Panc1 (cell line): ENCODE data around the gene OSTF1. TPM values are rescaled to one million over a fixed set of nuclear protein-coding genes. Genes with fewer than 3 reads are reported as not detected.

Source experiments
- ATAC-seq: fragments of 200-7000 bp; cut with Tn5 transposase; 2 replicates; pipeline ENCODE4 v1.9.1; 2020; ENCODE audit warnings: mild to moderate bottlenecking, moderate library complexity
- BruUV-seq: library from RNA; stranded (reverse); fragments of 400-500 nt; replicated peaks from 2 replicates; lab custom pipeline; 2021; lab: Mats Ljungman, UMichigan
- CTCF ChIA-PET: fragments of 300-600 bp; sonication (Branson Sonifier 250); formaldehyde crosslinking; loops from one replicate; lab custom pipeline; 2022; ENCODE audit warnings: antibody characterized with exemption; lab: Charles Lee
- POLR2A ChIA-PET: fragments of 300-600 bp; sonication (Branson Sonifier 250); formaldehyde crosslinking; loops from one replicate; lab custom pipeline; 2022; ENCODE audit warnings: antibody characterized with exemption; lab: Charles Lee
- DNase-seq: peaks from one replicate; pipeline ENCODE4 v3.0.0-alpha.2; 2010; ENCODE audit warnings: low read depth, low spot score
- H3K27ac ChIP-seq: 2 replicates; pipeline ENCODE4 v1.5.1; 2011; ENCODE audit warnings: mild to moderate bottlenecking, low read length, inconsistent platforms
- H3K27me3 ChIP-seq: fragments of 200-500 bp; sonication (Bioruptor generic); 2 replicates; pipeline ENCODE4 v1.6.0; 2014; ENCODE audit warnings: low read length, inconsistent platforms; ENCODE audit not compliant: control insufficient read depth, insufficient read depth
- H3K36me3 ChIP-seq: fragments of 200-500 bp; sonication (Bioruptor generic); 2 replicates; pipeline ENCODE4 v1.5.1; 2014; ENCODE audit warnings: inconsistent platforms, mild to moderate bottlenecking, low read length, moderate library complexity; ENCODE audit not compliant: control insufficient read depth, insufficient read depth
- H3K4me1 ChIP-seq: 2 replicates; pipeline ENCODE4 v1.5.1; 2011; ENCODE audit warnings: inconsistent platforms, mild to moderate bottlenecking, low read length, moderate library complexity; ENCODE audit not compliant: control insufficient read depth, insufficient read depth
- H3K4me3 ChIP-seq, 2 experiments: 2 replicates each; pipeline ENCODE4 v1.5.1; 2011 to 2012; ENCODE audit warnings: low read depth in 2 of 2, low read length in 2 of 2, mild to moderate bottlenecking in 2 of 2, inconsistent platforms in 1 of 2, moderate library complexity in 1 of 2
- H3K9me3 ChIP-seq: fragments of 200-500 bp; sonication (Bioruptor generic); 2 replicates; pipeline ENCODE4 v1.5.1; 2014; ENCODE audit warnings: low read depth, mild to moderate bottlenecking, inconsistent platforms, low read length, moderate library complexity; ENCODE audit not compliant: control insufficient read depth, insufficient read depth
- POLR2AphosphoS5 ChIP-seq: IDR thresholded peaks from 2 replicates; pipeline ENCODE4 v1.6.1; 2012; ENCODE audit warnings: mild to moderate bottlenecking, low read depth, low read length, moderate library complexity
- SIN3A ChIP-seq: IDR thresholded peaks from 2 replicates; pipeline ENCODE4 v1.6.1; 2012; ENCODE audit warnings: low read depth, mild to moderate bottlenecking, low read length, moderate library complexity, borderline replicate concordance; ENCODE audit not compliant: insufficient read depth
- TCF7L2 ChIP-seq: IDR thresholded peaks from 2 replicates; pipeline ENCODE4 v1.6.1; 2011; ENCODE audit warnings: mild to moderate bottlenecking, low read depth, low read length, inconsistent platforms
- in situ Hi-C: cut with HindIII; loops from 2 replicates; pipeline ENCODE4 v1.10.0; 2016; ENCODE audit warnings: low sequenced_read_pairs, low pct_unique_long_range_greater_than_20kb
- intact Hi-C: fragments of 100-400 bp; cut with micrococcal nuclease; formaldehyde crosslinking; loops from one replicate; pipeline ENCODE4 v1.10.0; 2022; ENCODE audit not compliant: unreplicated experiment
- total RNA-seq: library from RNA; stranded (reverse); gene quantifications from one replicate; pipeline ENCODE4 v1.2.1, GENCODE V29; 2021; ENCODE audit not compliant: unreplicated experiment
- TF ChIP-seq, protein P1 (sequence below), 2 experiments: IDR thresholded peaks; 2 replicates each; pipeline ENCODE4 v1.6.1; 2011 to 2012; ENCODE audit warnings: low read depth in 2 of 2, control low read depth in 1 of 2, low read length in 1 of 2, mild to moderate bottlenecking in 1 of 2, moderate library complexity in 1 of 2; ENCODE audit not compliant: insufficient read depth in 1 of 2
- TF ChIP-seq, protein P2 (sequence below): fragments of 450-650 bp; IDR thresholded peaks from 2 replicates; pipeline ENCODE4 v1.5.1; 2017; ENCODE audit warnings: mild to moderate bottlenecking

OSTF1 gene
- total RNA-seq, 1 experiment from 2014 or later: 24.6 TPM

DNA sequence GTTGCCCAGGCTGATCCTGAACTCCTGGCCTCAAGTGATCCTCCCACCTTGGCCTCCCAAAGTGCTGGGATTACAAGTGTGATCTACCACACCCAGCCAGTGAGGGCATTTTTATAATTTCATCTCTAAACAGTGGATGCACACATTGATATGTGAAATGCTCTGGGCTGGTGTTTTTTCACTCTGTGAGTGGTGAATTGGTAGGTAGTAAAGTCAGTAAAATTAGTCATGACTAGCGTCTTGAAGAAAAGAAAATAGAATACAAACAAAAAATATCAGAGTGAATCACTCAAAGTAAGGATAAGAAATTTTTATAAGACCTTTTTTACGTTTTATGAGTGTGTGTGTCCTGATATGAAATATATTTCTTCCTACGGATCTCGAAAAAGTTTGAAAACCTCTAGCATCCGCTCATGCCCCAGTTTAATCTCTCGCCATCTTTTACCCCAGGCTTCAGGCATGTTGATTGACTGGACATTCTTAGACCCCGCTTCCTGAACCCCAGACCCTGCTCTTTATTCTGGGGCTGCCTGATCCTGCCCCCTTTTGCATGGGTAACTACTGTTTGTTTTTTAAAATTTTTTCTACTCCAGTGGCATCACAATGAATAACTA, 14.0 kb downstream of the OSTF1 start:
- ChIA-PET CTCF (no interaction called here), POLR2A (no interaction called here)
- intact Hi-C loops (no loop called here), in situ Hi-C loops (no loop called here)
- ATAC-seq (no peak), DNase-seq (no peak)
- H3K27ac ChIP-seq: no peak overlapping the region
- no peaks in the 10 kb centered on the region for H3K9me3 ChIP-seq
- H3K27me3 ChIP-seq: no peaks in the 10 kb centered on the region
- H3K36me3 ChIP-seq: no peaks in the 10 kb centered on the region
- BruUV-seq: no TSS peak
- no peaks in the 10 kb centered on the region for H3K4me1 ChIP-seq
- no peak overlapping the region for H3K4me3 ChIP-seq
- no peak for TF ChIP-seq SIN3A
- no peak for TF ChIP-seq POLR2AphosphoS5
- TF ChIP-seq, protein P1, sequence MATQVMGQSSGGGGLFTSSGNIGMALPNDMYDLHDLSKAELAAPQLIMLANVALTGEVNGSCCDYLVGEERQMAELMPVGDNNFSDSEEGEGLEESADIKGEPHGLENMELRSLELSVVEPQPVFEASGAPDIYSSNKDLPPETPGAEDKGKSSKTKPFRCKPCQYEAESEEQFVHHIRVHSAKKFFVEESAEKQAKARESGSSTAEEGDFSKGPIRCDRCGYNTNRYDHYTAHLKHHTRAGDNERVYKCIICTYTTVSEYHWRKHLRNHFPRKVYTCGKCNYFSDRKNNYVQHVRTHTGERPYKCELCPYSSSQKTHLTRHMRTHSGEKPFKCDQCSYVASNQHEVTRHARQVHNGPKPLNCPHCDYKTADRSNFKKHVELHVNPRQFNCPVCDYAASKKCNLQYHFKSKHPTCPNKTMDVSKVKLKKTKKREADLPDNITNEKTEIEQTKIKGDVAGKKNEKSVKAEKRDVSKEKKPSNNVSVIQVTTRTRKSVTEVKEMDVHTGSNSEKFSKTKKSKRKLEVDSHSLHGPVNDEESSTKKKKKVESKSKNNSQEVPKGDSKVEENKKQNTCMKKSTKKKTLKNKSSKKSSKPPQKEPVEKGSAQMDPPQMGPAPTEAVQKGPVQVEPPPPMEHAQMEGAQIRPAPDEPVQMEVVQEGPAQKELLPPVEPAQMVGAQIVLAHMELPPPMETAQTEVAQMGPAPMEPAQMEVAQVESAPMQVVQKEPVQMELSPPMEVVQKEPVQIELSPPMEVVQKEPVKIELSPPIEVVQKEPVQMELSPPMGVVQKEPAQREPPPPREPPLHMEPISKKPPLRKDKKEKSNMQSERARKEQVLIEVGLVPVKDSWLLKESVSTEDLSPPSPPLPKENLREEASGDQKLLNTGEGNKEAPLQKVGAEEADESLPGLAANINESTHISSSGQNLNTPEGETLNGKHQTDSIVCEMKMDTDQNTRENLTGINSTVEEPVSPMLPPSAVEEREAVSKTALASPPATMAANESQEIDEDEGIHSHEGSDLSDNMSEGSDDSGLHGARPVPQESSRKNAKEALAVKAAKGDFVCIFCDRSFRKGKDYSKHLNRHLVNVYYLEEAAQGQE (IDR thresholded peaks at IDR 0.05; ENCODE audit: insufficient read depth in 1 of 2, low read depth in 2 of 2, low read length in 1 of 2): no peak
- TF ChIP-seq, protein P2, sequence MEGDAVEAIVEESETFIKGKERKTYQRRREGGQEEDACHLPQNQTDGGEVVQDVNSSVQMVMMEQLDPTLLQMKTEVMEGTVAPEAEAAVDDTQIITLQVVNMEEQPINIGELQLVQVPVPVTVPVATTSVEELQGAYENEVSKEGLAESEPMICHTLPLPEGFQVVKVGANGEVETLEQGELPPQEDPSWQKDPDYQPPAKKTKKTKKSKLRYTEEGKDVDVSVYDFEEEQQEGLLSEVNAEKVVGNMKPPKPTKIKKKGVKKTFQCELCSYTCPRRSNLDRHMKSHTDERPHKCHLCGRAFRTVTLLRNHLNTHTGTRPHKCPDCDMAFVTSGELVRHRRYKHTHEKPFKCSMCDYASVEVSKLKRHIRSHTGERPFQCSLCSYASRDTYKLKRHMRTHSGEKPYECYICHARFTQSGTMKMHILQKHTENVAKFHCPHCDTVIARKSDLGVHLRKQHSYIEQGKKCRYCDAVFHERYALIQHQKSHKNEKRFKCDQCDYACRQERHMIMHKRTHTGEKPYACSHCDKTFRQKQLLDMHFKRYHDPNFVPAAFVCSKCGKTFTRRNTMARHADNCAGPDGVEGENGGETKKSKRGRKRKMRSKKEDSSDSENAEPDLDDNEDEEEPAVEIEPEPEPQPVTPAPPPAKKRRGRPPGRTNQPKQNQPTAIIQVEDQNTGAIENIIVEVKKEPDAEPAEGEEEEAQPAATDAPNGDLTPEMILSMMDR: no peak
- TF ChIP-seq TCF7L2: no peak

DNA sequence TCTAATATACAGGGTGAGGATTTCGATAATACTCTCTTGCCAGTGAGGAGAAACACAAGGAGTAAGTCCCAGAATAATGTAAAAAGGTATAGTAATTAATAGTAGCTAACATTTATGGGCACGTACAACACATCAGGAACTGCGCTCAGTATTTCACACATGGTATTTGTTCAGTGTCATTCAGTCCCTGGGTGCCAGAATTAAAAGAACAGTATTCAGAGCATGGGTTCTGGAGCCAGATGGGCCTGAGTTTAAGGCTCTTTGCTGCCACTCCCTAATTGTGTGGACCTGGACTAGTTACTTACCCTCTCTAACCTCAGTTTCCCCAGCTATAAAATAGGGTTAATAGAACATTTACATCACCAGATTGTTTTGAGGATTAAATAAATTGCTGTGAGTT, 16.3 kb downstream of the OSTF1 start:
- Histone ChIP-seq H3K36me3 (no peaks in the 10 kb centered on the region), H3K27me3 (no peaks in the 10 kb centered on the region), H3K4me1 (no peaks in the 10 kb centered on the region), H3K9me3 (no peaks in the 10 kb centered on the region), H3K4me3 (no peak overlapping the region), H3K27ac (no peak overlapping the region)
- no peak for TF ChIP-seq POLR2AphosphoS5
- TF ChIP-seq SIN3A: no peak
- TF ChIP-seq, protein P2: no peak
- no peak for TF ChIP-seq TCF7L2
- TF ChIP-seq, protein P1 (IDR thresholded peaks at IDR 0.05; ENCODE audit: insufficient read depth in 1 of 2, low read depth in 2 of 2, low read length in 1 of 2): no peak
- ChIA-PET CTCF (no interaction called here), POLR2A (no interaction called here)
- no peak for ATAC-seq
- in situ Hi-C loops (no loop called here), intact Hi-C loops (no loop called here)
- BruUV-seq: no TSS peak
- no peak for DNase-seq
